OCI-LY7 (cell line): ENCODE data around the gene CELF3. TPM values are rescaled to one million over a fixed set of nuclear protein-coding genes. Genes with fewer than 3 reads are reported as not detected.

Experiments
- BruUV-seq: library from RNA; stranded (reverse); fragments of 400-500 nt; replicated peaks from 2 replicates; lab custom pipeline; 2021; lab: Mats Ljungman, UMichigan
- CTCF ChIA-PET: fragments of 300-600 bp; sonication (Branson Sonifier 250); formaldehyde crosslinking; loops from one replicate; lab custom pipeline; 2022; ENCODE audit warnings: antibody characterized with exemption; ENCODE audit not compliant: unreplicated experiment; lab: Charles Lee
- POLR2A ChIA-PET: fragments of 300-600 bp; sonication (Branson Sonifier 250); formaldehyde crosslinking; loops from one replicate; lab custom pipeline; 2022; ENCODE audit warnings: antibody characterized with exemption; lab: Charles Lee
- DNase-seq: peaks from one replicate; pipeline ENCODE4 v3.0.0-alpha.2; 2015; ENCODE audit warnings: low spot score
- H2AFZ ChIP-seq: fragments of 200-600 bp; sonication (generic), shearing (Covaris generic); 2 replicates; pipeline ENCODE4 v1.6.1; 2014; ENCODE audit warnings: mild to moderate bottlenecking, antibody characterized with exemption, low read length, moderate library complexity
- H3K27ac ChIP-seq: fragments of 200-600 bp; sonication (generic); 2 replicates; pipeline ENCODE4 v1.5.1; 2014; ENCODE audit warnings: mixed run types, low read depth, mild to moderate bottlenecking, moderate library complexity, low read length, inconsistent platforms; ENCODE audit not compliant: poor library complexity, severe bottlenecking
- H3K36me3 ChIP-seq: fragments of 200-600 bp; sonication (generic); 2 replicates; pipeline ENCODE4 v1.6.1; 2014; ENCODE audit warnings: mild to moderate bottlenecking, antibody characterized with exemption, low read length, moderate library complexity, mixed read lengths; ENCODE audit not compliant: insufficient read depth
- H3K4me1 ChIP-seq: fragments of 200-600 bp; sonication (generic); 2 replicates; pipeline ENCODE4 v1.5.1; 2014; ENCODE audit warnings: mild to moderate bottlenecking, low read length; ENCODE audit not compliant: insufficient read depth, poor library complexity, severe bottlenecking
- H3K4me2 ChIP-seq: fragments of 200-600 bp; sonication (generic); 2 replicates; pipeline ENCODE4 v1.6.1; 2014; ENCODE audit warnings: mild to moderate bottlenecking, low read length
- H3K4me3 ChIP-seq: fragments of 200-600 bp; sonication (generic); 2 replicates; pipeline ENCODE4 v1.5.1; 2014; ENCODE audit warnings: mild to moderate bottlenecking, low read depth, low read length; ENCODE audit not compliant: poor library complexity, severe bottlenecking
- H3K79me2 ChIP-seq: fragments of 200-600 bp; sonication (generic); 2 replicates; pipeline ENCODE4 v1.6.1; 2016; ENCODE audit warnings: low read depth, mild to moderate bottlenecking, low read length, moderate library complexity, mixed read lengths; ENCODE audit not compliant: insufficient read depth
- H3K9me2 ChIP-seq: fragments of 200-600 bp; sonication (generic); 2 replicates; pipeline ENCODE4 v1.6.1; 2016; ENCODE audit warnings: mild to moderate bottlenecking, low read length, mixed read lengths; ENCODE audit not compliant: insufficient read depth
- H3K9me3 ChIP-seq: fragments of 200-600 bp; sonication (generic); 2 replicates; pipeline ENCODE4 v1.6.1; 2014; ENCODE audit warnings: mild to moderate bottlenecking, mixed run types, low read length, mixed read lengths
- H4K20me1 ChIP-seq: fragments of 200-600 bp; sonication (generic); 2 replicates; pipeline ENCODE4 v1.6.1; 2014; ENCODE audit warnings: mild to moderate bottlenecking, antibody characterized with exemption, low read length, moderate library complexity, mixed read lengths; ENCODE audit not compliant: insufficient read depth
- CTCF ChIP-seq: fragments of 200-600 bp; sonication (generic); conservative IDR thresholded peaks from 2 replicates; pipeline ENCODE4 v1.5.1; 2014; ENCODE audit warnings: mild to moderate bottlenecking, antibody characterized with exemption, low read length, moderate library complexity, mixed read lengths
- EZH2phosphoT487 ChIP-seq: fragments of 200-600 bp; sonication (generic); IDR thresholded peaks from 2 replicates; pipeline ENCODE4 v1.6.1; 2018; ENCODE audit warnings: low read depth, borderline replicate concordance, mild to moderate bottlenecking, mixed run types, antibody characterized with exemption, low read length, moderate library complexity, mixed read lengths
- intact Hi-C: fragments of 100-400 bp; cut with micrococcal nuclease; formaldehyde crosslinking; loops from one replicate; pipeline ENCODE4 v1.10.0; 2022; ENCODE audit not compliant: unreplicated experiment
- total RNA-seq, 2 experiments: library from RNA; depleted of rRNA in 1 of 2; stranded (reverse); fragments of >200 nt in 1 of 2; shearing (Covaris generic) in 1 of 2; gene quantifications; 2 replicates each; pipeline ENCODE4 v1.2.3, GENCODE V29; 2014 to 2022

CELF3 gene
- total RNA-seq, 2 experiments from 2014 or later: not detected

GRCh38 chr1:151711951-151712350, 4.7 kb downstream of the CELF3 start:
- no peak overlapping the region for H3K4me2 ChIP-seq
- no TSS peak for BruUV-seq
- H3K4me1 ChIP-seq: no peaks in the 10 kb centered on the region
- POLR2A ChIA-PET: no interaction called here
- CTCF ChIA-PET: no interaction called here
- no peak for TF ChIP-seq CTCF
- no peak for TF ChIP-seq EZH2phosphoT487
- H3K4me3 ChIP-seq: no peak overlapping the region
- H3K9me2 ChIP-seq: no peaks in the 10 kb centered on the region
- intact Hi-C loops: no loop called here
- H3K27ac ChIP-seq: no peak overlapping the region
- H2AFZ ChIP-seq: no peak overlapping the region
- H3K9me3 ChIP-seq: no peaks in the 10 kb centered on the region
- no peaks in the 10 kb centered on the region for H4K20me1 ChIP-seq
- H3K79me2 ChIP-seq: no peaks in the 10 kb centered on the region
- H3K36me3 ChIP-seq: no peaks in the 10 kb centered on the region
- no peak for DNase-seq

- intact Hi-C loops: no loop called here
- no peak for DNase-seq
- Histone ChIP-seq H3K9me2 (no peaks in the 10 kb centered on the region), H4K20me1 (no peaks in the 10 kb centered on the region), H3K79me2 (no peaks in the 10 kb centered on the region), H2AFZ (no peak overlapping the region), H3K4me1 (no peaks in the 10 kb centered on the region), H3K27ac (no peak overlapping the region), H3K4me3 (no peak overlapping the region), H3K36me3 (no peaks in the 10 kb centered on the region), H3K4me2 (no peak overlapping the region), H3K9me3 (no peaks in the 10 kb centered on the region)
- TF ChIP-seq CTCF: no peak
- no peak for TF ChIP-seq EZH2phosphoT487
- CTCF ChIA-PET: no interaction called here
- POLR2A ChIA-PET: no interaction called here
- no TSS peak for BruUV-seq
Measured at GRCh38 chr1:151711044-151711800, 5.4 kb downstream of the CELF3 start.

- H3K79me2 ChIP-seq: no peaks in the 10 kb centered on the region
- H4K20me1 ChIP-seq: no peaks in the 10 kb centered on the region
- DNase-seq: peak; percentile 5
- H2AFZ ChIP-seq: no peak overlapping the region
- no peaks in the 10 kb centered on the region for H3K9me2 ChIP-seq
- no peaks in the 10 kb centered on the region for H3K4me1 ChIP-seq
- intact Hi-C loops: no loop called here
- TF ChIP-seq EZH2phosphoT487: no peak
- no peak for TF ChIP-seq CTCF
- no peak overlapping the region for H3K4me3 ChIP-seq
- ChIA-PET POLR2A (no interaction called here), CTCF (no interaction called here)
- H3K4me2 ChIP-seq: no peak overlapping the region
- H3K27ac ChIP-seq: no peak overlapping the region
- no peaks in the 10 kb centered on the region for H3K9me3 ChIP-seq
- H3K36me3 ChIP-seq: no peaks in the 10 kb centered on the region
- BruUV-seq: no TSS peak
Measured at GRCh38 chr1:151710187-151710840, 6.3 kb downstream of the CELF3 start.
